Stimulated activated CD8-positive, alpha-beta memory T cell treated with anti-CD3 and anti-CD28 coated beads, Interleukin-12 subunit alpha, Interleukin-12 subunit beta, amount 100 ng/mL, for 24 hours (primary cell): ENCODE measurements around the gene GLIS1.

Source experiments
- DNase-seq: peaks from one replicate; pipeline ENCODE4 v3.0.0-alpha.2; 2020; ENCODE audit errors: extremely low read depth

The GLIS1 gene

DNA sequence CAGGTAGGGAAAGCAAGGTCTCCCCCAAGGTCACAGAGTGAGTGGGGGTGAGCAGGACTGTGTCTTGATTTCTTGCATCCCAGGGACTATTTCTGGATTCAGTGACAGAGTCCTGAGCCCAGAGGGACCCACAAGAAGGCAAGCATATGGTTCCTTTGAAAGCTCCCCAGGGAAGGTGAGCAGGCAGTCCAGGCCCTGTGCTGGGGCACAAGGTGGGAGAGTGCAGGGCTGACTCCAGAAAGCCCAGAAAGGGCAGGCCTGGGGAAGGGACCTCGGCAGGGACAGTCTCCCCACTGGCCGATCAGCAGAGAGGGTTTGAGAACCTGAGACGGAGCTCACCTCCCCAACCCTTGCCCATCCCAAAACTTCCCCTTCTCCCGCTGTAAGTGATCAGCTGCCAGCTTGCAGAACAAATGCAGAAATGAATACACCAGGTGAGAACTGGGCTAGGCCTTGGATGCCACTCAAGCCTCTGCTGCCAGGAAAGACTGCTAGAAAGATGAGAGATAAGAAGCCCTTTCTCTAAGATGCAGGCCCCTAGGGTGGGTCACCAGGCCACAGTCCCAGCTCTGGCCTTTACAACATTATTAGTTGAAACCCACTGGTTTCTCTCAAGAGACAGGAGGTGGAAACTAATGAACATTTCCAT, 121.0 kb downstream of the GLIS1 start:
- DNase-seq = no peak

DNA sequence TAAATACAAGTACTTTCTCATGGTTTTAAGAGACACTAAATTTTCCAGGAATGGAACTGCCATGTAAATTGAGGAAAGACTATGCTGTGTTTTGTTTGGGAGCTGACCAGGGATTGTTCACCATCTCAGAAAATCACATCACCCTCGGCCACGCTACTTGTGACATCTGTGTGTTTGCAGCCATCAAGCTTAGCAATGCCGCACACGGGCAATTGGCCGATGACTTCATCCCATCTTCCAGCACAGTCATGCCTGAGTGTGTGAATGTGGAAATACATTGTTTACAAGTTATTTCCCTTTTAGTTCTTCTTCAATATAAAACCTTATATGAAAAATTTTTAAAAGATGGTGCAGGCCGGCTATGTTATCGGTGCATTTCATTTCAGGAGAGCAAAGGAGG, 121.6 kb downstream of the GLIS1 start:
- DNase-seq = no peak

DNA sequence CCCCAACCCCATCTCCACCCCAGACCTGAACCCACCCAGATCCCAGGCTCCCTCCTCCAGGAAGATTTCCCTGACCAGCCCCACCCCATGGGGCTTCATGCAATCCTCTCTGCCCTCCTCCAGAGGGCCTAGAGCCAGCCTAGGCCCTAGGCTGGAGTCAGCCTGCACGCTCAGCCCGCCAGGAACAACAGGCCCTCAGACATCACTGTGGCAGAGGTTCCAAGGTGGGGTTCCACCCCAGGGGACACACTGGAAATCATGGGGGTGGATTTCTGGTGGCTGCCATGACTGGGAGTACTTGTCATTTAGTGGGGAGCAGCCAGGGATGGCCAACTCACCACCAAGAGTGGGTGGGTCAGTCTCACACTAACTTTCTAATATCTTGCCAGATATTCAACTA, 122.0 kb downstream of the GLIS1 start:
- DNase-seq = no peak

DNA sequence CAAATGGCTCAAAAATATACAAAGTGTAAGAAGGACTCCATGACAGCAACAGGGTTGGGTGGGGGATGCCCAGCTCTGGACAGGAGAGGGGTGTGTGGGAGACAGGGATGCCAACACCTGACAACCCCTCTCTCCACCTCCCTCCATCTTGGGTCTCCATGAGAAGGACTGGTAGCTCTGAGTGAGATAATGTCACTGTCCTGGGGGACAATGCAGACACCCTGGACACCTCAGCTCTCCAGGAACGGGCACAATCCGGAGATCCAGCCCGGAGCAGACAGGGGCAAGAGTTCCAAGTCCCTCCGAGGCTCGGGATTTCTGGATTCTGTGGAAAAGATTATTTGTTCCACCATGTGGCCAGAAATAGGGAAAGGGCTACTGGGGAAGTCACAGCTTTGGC, 122.5 kb downstream of the GLIS1 start:
- no peak for DNase-seq

GRCh38 chr1:53615101-53615500, 123.9 kb downstream of the GLIS1 start:
- DNase-seq = no peak

DNA sequence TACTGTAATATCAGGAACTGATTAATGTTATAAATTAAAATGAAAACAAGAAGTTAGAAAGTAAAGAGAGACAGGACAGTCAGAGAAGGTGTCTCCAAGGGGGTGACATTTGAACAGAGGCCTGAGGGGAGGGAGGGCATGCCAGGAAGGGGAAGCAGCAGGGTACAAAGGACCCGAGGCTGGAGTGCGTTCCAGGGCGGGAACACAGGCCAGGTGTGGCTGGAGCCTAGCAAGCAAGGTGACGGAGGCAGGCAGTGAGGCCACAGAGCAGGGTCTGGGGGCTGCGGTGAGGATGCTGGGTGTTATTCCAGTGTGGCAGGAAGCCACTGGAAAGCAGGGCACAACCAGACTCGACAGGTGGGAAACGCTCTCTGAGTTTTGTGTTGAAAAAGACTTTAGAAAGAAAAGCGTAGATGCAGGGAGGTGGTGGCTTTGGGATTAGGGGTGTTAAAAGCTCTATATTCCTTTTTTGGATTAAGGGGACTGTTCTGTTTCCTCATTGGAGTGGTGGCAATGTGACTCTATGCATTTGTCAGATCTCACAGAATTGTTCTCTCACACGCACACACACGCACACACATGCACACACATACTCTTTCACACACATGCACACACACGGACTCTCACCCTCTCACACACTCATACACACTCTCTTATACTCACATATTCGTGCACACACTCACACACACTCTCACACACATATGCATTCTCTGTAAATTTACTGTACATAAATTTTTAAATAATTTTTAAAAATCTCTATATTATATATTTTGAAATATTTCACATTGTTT, 124.5 kb downstream of the GLIS1 start:
- DNase-seq = no peak

GRCh38 chr1:53608676-53609075, 130.3 kb downstream of the GLIS1 start:
- no peak for DNase-seq

DNA sequence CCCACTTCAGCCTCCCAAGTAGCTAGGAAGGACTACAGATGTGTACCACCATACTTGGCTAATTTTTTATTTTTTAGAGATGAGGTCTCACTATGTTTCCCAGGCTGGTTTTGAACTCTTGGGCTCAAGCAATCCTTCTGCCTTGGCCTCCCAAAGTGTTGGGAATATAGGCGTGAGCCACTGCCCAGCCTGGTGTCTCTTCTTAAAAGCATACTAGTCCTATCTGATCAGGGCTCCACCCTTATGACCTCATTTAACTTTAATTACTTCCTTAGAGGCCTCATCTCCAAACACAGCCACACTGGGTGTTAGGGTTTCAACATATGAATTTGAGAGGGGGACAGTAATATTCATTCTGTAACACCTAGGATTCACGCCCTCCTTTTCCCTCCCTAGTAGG, 130.9 kb downstream of the GLIS1 start:
- DNase-seq = no peak

- no peak for DNase-seq
These were observed 132.3 kb downstream of the GLIS1 start for GRCh38 chr1:53606651-53607051.

DNA sequence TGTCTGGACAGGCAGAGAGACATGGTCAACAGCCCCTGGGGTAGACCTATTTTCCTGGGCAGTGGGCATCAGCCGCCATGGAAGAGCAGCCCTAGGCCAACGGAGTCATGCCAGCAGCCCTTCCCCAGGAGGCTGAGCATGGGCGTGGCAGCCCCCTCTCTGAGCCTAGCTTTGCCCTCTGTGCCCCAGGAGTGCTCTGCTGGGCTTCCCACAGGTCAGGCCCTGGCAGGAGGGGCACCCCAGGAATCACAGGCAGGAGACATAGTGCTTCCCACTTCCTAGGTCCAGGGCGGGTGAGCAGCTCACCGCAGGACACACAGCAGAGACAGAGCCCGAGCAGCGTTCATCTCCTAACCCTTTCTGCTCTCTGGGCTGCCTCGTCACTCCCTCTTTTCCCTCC, 132.8 kb downstream of the GLIS1 start:
- DNase-seq = no peak

DNA sequence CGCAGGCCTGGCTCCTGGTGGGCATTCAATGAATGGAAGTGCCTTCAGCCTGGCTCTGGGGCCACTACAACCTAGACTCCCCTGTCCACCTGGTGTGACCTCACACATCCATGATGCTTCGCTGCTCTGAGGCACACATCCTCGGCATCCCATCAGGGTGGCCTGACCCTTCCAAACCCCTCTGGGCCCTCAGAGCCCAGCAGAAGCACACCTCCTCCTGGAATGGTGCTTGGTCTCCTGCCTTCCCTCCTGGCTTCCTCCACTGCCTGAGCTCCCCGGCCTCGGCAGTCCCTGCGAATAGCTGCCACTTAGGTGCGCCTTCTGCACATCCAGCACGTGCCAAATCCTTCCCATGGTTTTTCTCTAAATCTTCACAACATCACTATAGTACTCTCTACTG, 133.8 kb downstream of the GLIS1 start:
- DNase-seq = no peak

- no peak for DNase-seq
These were observed 134.6 kb downstream of the GLIS1 start for GRCh38 chr1:53604291-53604919.

DNA sequence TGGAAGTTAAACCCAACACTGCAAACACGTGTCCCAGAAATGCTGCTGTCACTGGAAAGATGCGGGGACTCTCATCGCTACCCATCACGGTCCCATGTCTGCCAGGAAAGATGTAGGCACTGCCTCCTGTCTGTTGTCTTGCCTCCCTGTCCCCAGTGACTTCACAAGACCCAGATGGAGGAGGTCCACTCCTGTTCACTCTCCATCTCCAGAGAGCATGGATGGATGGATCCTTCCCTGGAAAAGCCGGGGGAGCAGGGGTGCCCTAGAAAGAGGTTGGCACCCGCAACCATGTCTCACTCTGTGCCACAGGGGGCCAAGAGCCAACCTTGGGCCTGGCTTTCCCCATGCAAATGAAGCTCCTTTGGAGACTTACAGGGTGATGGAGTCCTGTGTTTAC, 135.5 kb downstream of the GLIS1 start:
- DNase-seq = no peak

DNA sequence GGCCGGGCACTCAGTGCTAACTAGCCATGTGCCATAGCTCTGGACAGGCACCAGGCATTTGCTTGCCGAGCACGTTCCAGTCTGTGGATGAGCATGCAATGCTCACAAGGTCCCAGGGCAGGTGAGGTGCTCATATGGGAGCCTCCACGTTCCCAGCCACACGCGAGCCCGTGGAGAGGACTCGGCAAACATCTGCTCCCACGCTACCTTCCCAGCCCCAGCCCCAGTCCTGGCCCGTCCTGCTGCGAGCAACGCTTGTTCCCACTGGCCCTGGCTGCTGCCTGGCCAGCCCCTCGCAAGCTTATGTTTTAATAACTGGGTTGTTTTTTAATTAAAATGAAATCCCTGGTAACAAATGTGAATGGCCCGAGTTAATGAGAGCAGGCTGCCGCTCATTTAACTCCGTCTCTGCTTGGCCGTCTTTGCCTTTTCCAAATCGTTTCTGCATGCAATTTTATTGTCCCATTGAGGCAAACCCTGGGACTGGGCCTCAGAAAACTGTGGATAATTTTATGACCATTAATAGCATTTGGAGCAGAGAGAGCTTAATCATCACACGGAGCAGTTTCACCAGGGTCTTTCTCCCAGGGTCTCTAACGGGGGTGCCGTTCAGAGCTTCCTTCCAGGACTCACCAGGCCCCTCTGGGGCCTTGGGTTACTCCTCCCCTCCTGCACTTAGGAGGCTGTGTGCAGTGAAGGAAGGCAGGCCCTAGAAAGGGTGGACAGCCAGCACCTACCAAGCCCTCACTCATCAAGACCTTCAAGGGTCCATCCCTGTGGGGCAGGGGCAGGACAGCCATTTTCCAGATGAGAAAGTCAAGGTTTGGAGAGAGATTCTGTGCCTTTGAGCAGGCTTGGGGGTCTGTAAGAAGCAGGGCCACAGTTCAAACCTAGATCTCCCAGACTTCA, 136.8 kb downstream of the GLIS1 start:
- DNase-seq = no peak

DNA sequence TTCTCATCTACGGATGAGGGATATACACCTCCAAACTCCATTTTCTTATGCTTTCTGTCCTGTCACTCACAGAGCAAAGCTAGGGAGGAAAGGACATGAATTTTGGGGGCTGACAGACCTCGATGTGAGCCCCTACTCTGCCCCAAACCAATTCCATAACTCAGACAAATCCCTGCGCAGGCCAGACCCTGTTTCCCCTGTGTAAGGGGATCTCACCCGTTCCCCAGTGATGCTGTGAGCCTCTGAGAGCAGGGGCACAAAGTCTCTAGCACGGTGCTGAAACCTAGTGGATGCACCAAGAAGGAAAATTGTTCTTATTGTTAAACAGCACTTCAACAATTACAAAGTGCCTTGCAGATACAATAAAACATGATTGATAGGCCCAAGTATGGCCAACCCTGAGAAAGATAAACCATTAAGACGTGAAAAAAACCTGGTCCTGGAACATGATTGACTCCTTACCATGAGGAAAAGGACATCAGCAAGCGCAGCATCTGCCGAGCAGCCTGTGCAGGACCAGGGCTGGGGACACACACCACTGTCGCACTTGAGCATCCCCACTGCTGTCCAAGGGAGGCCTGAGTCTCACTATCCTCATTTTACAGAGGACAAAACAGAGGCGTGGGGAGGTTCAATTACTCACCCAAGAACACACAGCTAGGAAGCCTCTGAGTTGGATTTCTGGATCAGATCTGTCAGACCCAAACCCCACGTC, 137.8 kb downstream of the GLIS1 start:
- DNase-seq = no peak

- DNase-seq = no peak
These were observed 138.4 kb downstream of the GLIS1 start for GRCh38 chr1:53600561-53600960.

DNA sequence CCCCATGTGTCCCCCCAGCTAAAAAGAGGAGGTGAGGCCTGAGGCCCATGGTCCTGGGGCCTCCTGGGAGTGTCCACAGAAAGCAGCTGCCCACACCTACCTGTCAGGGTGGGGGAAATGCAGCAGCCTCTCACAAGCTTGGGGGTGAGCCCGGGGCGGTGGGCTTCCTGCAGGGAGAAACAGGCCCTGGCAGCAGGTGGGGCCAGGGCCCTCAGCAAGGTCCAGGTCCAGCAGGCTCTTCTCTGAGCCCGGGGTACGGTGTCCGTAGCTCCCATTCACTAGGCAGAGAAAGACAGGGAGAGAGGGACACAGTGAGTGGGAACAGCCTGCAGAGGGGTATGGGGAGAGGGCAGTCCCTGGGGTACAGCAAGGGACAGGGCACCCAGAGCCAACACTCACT, 139.0 kb downstream of the GLIS1 start:
- no peak for DNase-seq

GRCh38 chr1:53599481-53599880, 139.5 kb downstream of the GLIS1 start:
- DNase-seq = no peak

DNA sequence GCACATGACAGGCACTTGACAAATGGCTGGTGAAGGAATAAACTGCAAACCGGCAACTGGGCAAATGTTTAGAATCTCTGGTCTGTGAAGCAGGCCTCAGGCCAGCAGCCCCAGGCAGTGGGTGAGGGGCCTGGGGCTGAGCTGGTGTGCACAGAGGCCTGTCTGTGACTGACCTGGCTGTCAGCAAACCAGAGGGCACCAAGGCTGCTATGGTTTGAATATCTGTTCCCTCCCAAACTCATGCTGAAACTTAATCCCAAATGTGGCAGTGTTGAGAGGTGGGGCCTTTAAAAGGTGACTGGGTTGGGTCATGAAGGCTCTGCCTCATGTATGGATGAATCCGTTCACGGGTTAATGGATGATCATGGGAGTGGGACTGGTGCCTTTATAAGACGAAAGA, 140.0 kb downstream of the GLIS1 start:
- DNase-seq = no peak

GRCh38 chr1:53595906-53596305, 143.1 kb downstream of the GLIS1 start:
- DNase-seq = no peak

- DNase-seq = no peak
These were observed 144.4 kb downstream of the GLIS1 start for GRCh38 chr1:53594391-53595180.
